Esophagus muscularis mucosa (tissue), 4 donors: ENCODE results near the gene MZT1. TPM values are rescaled to one million over a fixed set of nuclear protein-coding genes. Genes with fewer than 3 reads are reported as not detected.

Experiments used
- DNase-seq: peaks from one replicate; pipeline ENCODE4 v3.0.0-alpha.2; 2017; ENCODE audit errors: extremely low spot score
- H3K27ac ChIP-seq, 4 donors: fragments of 200-600 bp; sonication (generic); replicated peaks in 1 of 4; 1 replicate in 3 of 4; 2 replicates in 1 of 4; pipeline ENCODE4 v1.5.1; 2016 to 2019; ENCODE audit warnings: mild to moderate bottlenecking in 1 of 4
- H3K27me3 ChIP-seq, 4 donors: fragments of 200-600 bp; sonication (generic); one replicate each; pipeline versions ENCODE4 v1.5.1 to v1.6.0; 2016 to 2019
- H3K36me3 ChIP-seq, 4 donors: fragments of 200-600 bp; sonication (generic); one replicate each; pipeline ENCODE4 v1.5.1; 2016 to 2019
- H3K4me1 ChIP-seq, 4 donors: fragments of 200-600 bp; sonication (generic); one replicate each; pipeline ENCODE4 v1.5.1; 2016 to 2019
- H3K4me3 ChIP-seq, 4 donors: fragments of 200-600 bp; sonication (generic); 1 replicate in 2 of 4; 2 replicates in 2 of 4; pipeline ENCODE4 v1.5.1; 2016 to 2019; ENCODE audit warnings: mild to moderate bottlenecking in 4 of 4, moderate library complexity in 1 of 4
- H3K9me3 ChIP-seq, 4 donors: fragments of 200-600 bp; sonication (generic); 1 replicate in 3 of 4; 2 replicates in 1 of 4; pipeline ENCODE4 v1.5.1; 2016 to 2019
- CTCF ChIP-seq, 3 experiments: fragments of 200-600 bp in 2 of 3; fragments of 450-650 bp in 1 of 3; sonication (generic) in 2 of 3; IDR thresholded peaks; one replicate each; pipeline ENCODE4 v1.5.1; 2017 to 2019; ENCODE audit warnings: antibody characterized with exemption in 3 of 3, mild to moderate bottlenecking in 2 of 3, moderate library complexity in 1 of 3
- EP300 ChIP-seq: sonication (generic); formaldehyde crosslinking; IDR thresholded peaks from one replicate; pipeline ENCODE4 v1.6.1; 2017; ENCODE audit warnings: antibody characterized with exemption
- POLR2A ChIP-seq: fragments of 450-650 bp; IDR thresholded peaks from one replicate; pipeline ENCODE4 v1.6.1; 2017; ENCODE audit warnings: antibody characterized with exemption, moderate library complexity, mild to moderate bottlenecking, low read depth
- POLR2AphosphoS5 ChIP-seq, 2 donors: sonication (generic); formaldehyde crosslinking; IDR thresholded peaks; one replicate each; pipeline ENCODE4 v1.6.1; 2017; ENCODE audit warnings: antibody characterized with exemption in 2 of 2
- WGBS: methylation state at CpG from one replicate; pipeline ENCODE4 v1.1.5; 2018; 5-methylcytosine and 5-hydroxymethylcytosine counted together
- intact Hi-C: fragments of 100-400 bp; cut with DNase I; formaldehyde crosslinking; loops from one replicate; pipeline ENCODE4 v1.15.1; 2023
- total RNA-seq, 4 donors: library from RNA; depleted of rRNA; stranded (reverse); fragments of >200 nt; gene quantifications; one replicate each; pipeline versions ENCODE4 v1.1.0 to v1.2.1, GENCODE V29; 2016

MZT1 gene
- total RNA-seq = 1 to 10 TPM; 5.1 to 8.0 (median 5.8) TPM

GRCh38 chr13:72727417-72728289 is at the start of gene MZT1, which contains the start of gene BORA:
MZT1 (minus strand) TSS chr13:72727629; CDS start chr13:72727602, 27 bp downstream.
BORA (plus strand) TSS chr13:72727923; CDS start chr13:72728941, 1,018 bp downstream.
- peak; percentile 99 for DNase-seq
- TF ChIP-seq EP300 (no peak), POLR2A (no peak), POLR2AphosphoS5 (IDR thresholded peaks at IDR 0.05) (peak; percentile 71 to 92)
- no peaks in the 10 kb centered on the region for H3K36me3 ChIP-seq
- peaks cover 20 to 33% (median 25%) of the 10 kb centered on the region in 4 donors for H3K4me1 ChIP-seq
- H3K27me3 ChIP-seq = no peaks in the 10 kb centered on the region
- H3K9me3 ChIP-seq = no peaks in the 10 kb centered on the region
- peak within 1 kb of the TSS; percentile 64 to 76 (median 69) for H3K27ac ChIP-seq
- peak within 1 kb of the TSS; percentile 62 to 90 (median 74) for H3K4me3 ChIP-seq
- intact Hi-C loops = loop anchor here (5.0 kb wide), 1 partner anchor 55 kb away; the partner anchor contains the start of genes DIS3 and PIBF1
- under 1% methylated on average over 35 of the region's 71 CpGs for WGBS

- H3K4me1 ChIP-seq = peaks cover 4 to 8% (median 4%) of the 10 kb centered on the region in 4 donors
- no peaks in the 10 kb centered on the region for H3K27me3 ChIP-seq
- H3K4me3 ChIP-seq = no peak overlapping the region
- no peak for DNase-seq
- peaks cover 61 to 93% (median 84%) of the 10 kb centered on the region in 4 donors for H3K36me3 ChIP-seq
- no peaks in the 10 kb centered on the region for H3K9me3 ChIP-seq
- TF ChIP-seq EP300 (no peak), POLR2A (no peak)
- intact Hi-C loops = no loop called here
- H3K27ac ChIP-seq = no peak overlapping the region
- WGBS = 80% methylated on average over 2 of the region's 2 CpGs
Observed at GRCh38 chr13:72774019-72774418, 46.6 kb upstream of the MZT1 start.

GRCh38 chr13:72763411-72763810 is 36.0 kb upstream of the MZT1 start:
- intact Hi-C loops = no loop called here
- peaks cover 82 to 100% (median 96%) of the 10 kb centered on the region in 4 donors for H3K36me3 ChIP-seq
- no peaks in the 10 kb centered on the region for H3K27me3 ChIP-seq
- WGBS = 60% methylated on average over 2 of the region's 2 CpGs
- DNase-seq = no peak
- peaks cover 0 to 12% (median 0%) of the 10 kb centered on the region in 4 donors for H3K4me1 ChIP-seq
- peak overlapping the region in 2 of 4 donors; percentile 40 to 52 for H3K27ac ChIP-seq
- H3K4me3 ChIP-seq = no peak overlapping the region
- H3K9me3 ChIP-seq = no peaks in the 10 kb centered on the region
- TF ChIP-seq POLR2A (no peak), POLR2AphosphoS5 (IDR thresholded peaks at IDR 0.05) (no peak), EP300 (no peak), CTCF (IDR thresholded peaks at IDR 0.05) (no peak)

- Histone ChIP-seq H3K4me1 (peaks cover 0 to 12% (median 0%) of the 10 kb centered on the region in 4 donors), H3K27ac (no peak overlapping the region), H3K27me3 (no peaks in the 10 kb centered on the region), H3K4me3 (no peak overlapping the region), H3K36me3 (peaks cover 74 to 100% (median 92%) of the 10 kb centered on the region in 4 donors), H3K9me3 (no peaks in the 10 kb centered on the region)
- intact Hi-C loops = no loop called here
- no peak for DNase-seq
- WGBS = 95% methylated on average over 3 of the region's 3 CpGs
- TF ChIP-seq POLR2A (no peak), POLR2AphosphoS5 (IDR thresholded peaks at IDR 0.05) (no peak), EP300 (no peak), CTCF (IDR thresholded peaks at IDR 0.05) (no peak)
Observed at GRCh38 chr13:72760189-72760588, 32.8 kb upstream of the MZT1 start.

GRCh38 chr13:72757792-72758535 is 30.5 kb upstream of the MZT1 start:
- DNase-seq = no peak
- intact Hi-C loops = no loop called here
- Histone ChIP-seq H3K4me1 (peaks cover 0 to 1% (median 0%) of the 10 kb centered on the region in 4 donors), H3K36me3 (peaks cover 74 to 100% (median 85%) of the 10 kb centered on the region in 4 donors), H3K4me3 (no peak overlapping the region), H3K27me3 (no peaks in the 10 kb centered on the region), H3K9me3 (no peaks in the 10 kb centered on the region), H3K27ac (no peak overlapping the region)
- TF ChIP-seq CTCF (IDR thresholded peaks at IDR 0.05) (no peak), POLR2AphosphoS5 (IDR thresholded peaks at IDR 0.05) (no peak), EP300 (no peak), POLR2A (no peak)
- WGBS = 74% methylated on average over 4 of the region's 4 CpGs
